Measurements from ENCODE around the gene GPC1. TPM values are rescaled to one million over a fixed set of nuclear protein-coding genes. Genes with fewer than 3 reads are reported as not detected.

Gene GPC1
- total and polyA plus RNA-seq, 2 donors (not counting 1 experiment from before 2014, with no cell fraction given): 1.2 to 3.3 TPM

DNA sequence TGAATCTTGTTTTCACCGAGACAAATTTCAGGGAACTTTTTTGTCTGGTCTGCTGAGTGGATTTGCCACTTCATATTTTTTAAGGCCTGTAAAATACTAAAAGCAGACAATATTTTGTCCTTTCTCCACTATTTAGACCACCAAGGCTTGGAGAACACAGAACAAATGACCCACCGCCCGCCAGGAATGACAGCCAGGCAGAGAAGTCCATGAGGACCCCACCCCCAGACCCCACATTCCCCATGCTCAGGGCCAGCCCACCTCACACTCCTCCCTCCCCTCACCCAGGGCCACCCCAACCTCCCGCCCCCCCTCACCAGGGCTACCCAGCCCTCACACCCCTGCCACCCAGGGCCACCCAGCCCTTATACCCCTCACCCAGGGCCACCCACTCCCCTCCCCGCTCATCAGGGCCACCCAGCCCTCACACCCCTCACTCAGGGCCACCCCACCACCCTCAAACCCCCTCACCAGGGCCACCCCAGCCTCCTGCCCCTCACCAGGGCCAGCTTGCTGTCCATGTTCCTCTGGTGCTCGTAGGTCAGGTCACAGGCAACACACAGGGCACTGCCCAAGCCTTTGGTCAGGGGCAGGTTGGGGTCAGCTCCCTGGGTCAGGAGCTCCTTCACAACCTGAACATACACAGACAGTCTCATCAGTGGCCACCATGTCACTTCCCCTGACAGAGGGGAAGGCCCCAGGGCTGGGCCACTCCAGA, 71.8 kb downstream of the GPC1 start:
- no peaks in the 10 kb centered on the region for H3K4me1 Mint-ChIP-seq
- Histone ChIP-seq H3K9me3 (ENCODE audit: control extremely low read depth in 1 of 3, control insufficient read depth in 2 of 3, insufficient read depth in 1 of 3, low read length in 2 of 3) (no peaks in the 10 kb centered on the region), H3K4me2 (replicated peaks; ENCODE audit: low read depth, low read length, poor library complexity, severe bottlenecking) (no peak overlapping the region), H3K36me3 (replicated peaks in 1 of 2; ENCODE audit: control extremely low read depth in 1 of 2, control insufficient read depth in 1 of 2, extremely low read depth in 1 of 2, insufficient read depth in 2 of 2, low read length in 1 of 2) (peaks cover 1 to 7% of the 10 kb centered on the region in 2 experiments), H4K20me1 (ENCODE audit: control insufficient read depth, insufficient read depth, low read length, poor library complexity, severe bottlenecking) (no peaks in the 10 kb centered on the region), H3K27me3 (replicated peaks in 1 of 4; ENCODE audit: control extremely low read depth in 1 of 4, control insufficient read depth in 3 of 4, insufficient read depth in 4 of 4, low read length in 3 of 4) (no peaks in the 10 kb centered on the region), H2AFZ (ENCODE audit: insufficient read depth, low read depth, low read length, poor library complexity, severe bottlenecking) (no peak overlapping the region), H3K4me1 (ENCODE audit: control insufficient read depth in 2 of 2, insufficient read depth in 2 of 2, low read length in 2 of 2) (no peaks in the 10 kb centered on the region), H3K27ac (ENCODE audit: low read length in 2 of 2) (no peak overlapping the region), H3K9ac (ENCODE audit: low read length) (no peak overlapping the region), H3K4me3 (ENCODE audit: control extremely low read depth in 1 of 5, extremely low read depth in 1 of 5, insufficient read depth in 1 of 5, low read depth in 2 of 5, low read length in 4 of 5) (no peak overlapping the region), H3K79me2 (ENCODE audit: control insufficient read depth, insufficient read depth, low read length) (no peaks in the 10 kb centered on the region)
- POLR2A ChIA-PET: no interaction called here
- ATAC-seq (ENCODE audit: low read depth) (no peak), DNase-seq (no peak)
- H3K27me3 Mint-ChIP-seq: no peaks in the 10 kb centered on the region
- H3K27ac Mint-ChIP-seq: no peak overlapping the region
- CTCF ChIA-PET: interaction anchor here (0.6 kb wide), 1 partner anchor 102 kb away, joined by 3 read pairs; no protein-coding TSS in a partner anchor
- no peaks in the 10 kb centered on the region for H3K9me3 Mint-ChIP-seq (ENCODE audit: insufficient read depth)
- H3K4me3 Mint-ChIP-seq: no peak overlapping the region
- TF ChIP-seq EZH2 (IDR thresholded peaks at IDR 0.05; ENCODE audit: borderline replicate concordance, insufficient read depth, low read depth, low read length, poor library complexity, severe bottlenecking): no peak
- no peak for TF ChIP-seq CTCF (IDR thresholded peaks at IDR 0.05)
- intact Hi-C loops (cut with micrococcal nuclease): no loop called here
- WGBS (ENCODE audit: insufficient coverage): 96% methylated on average over 4 of the region's 6 CpGs

DNA sequence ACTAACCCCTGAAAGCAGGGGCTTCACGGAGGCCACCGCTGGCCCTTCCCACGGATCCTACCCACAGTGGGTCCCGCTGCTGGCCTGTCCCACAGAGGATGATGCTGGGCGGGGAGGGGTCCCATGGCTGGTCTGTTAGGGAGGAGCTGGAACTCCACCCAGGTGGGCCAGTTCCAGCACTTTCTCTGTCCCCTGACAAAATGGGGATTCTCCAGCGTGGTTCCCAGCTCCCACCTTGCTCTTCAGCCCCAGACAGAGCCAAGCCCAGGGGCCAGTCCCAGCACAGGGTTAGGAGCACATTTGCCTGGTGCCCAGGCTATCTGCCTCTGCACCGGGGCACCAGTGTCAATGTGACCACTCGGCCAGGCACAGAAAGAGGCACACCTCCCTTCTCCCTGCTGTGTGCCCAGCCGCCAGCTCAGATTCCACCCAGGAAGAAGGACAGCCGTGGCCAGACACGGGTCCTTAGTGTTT, 72.4 kb downstream of the GPC1 start:
- no peaks in the 10 kb centered on the region for H3K4me1 Mint-ChIP-seq
- no peak overlapping the region for H3K27ac Mint-ChIP-seq
- Histone ChIP-seq H3K9me3 (ENCODE audit: control extremely low read depth in 1 of 3, control insufficient read depth in 2 of 3, insufficient read depth in 1 of 3, low read length in 2 of 3) (no peaks in the 10 kb centered on the region), H2AFZ (ENCODE audit: insufficient read depth, low read depth, low read length, poor library complexity, severe bottlenecking) (no peak overlapping the region), H3K79me2 (ENCODE audit: control insufficient read depth, insufficient read depth, low read length) (no peaks in the 10 kb centered on the region), H3K27ac (ENCODE audit: low read length in 2 of 2) (no peak overlapping the region), H4K20me1 (ENCODE audit: control insufficient read depth, insufficient read depth, low read length, poor library complexity, severe bottlenecking) (no peaks in the 10 kb centered on the region), H3K4me1 (ENCODE audit: control insufficient read depth in 2 of 2, insufficient read depth in 2 of 2, low read length in 2 of 2) (no peaks in the 10 kb centered on the region), H3K4me3 (ENCODE audit: control extremely low read depth in 1 of 5, extremely low read depth in 1 of 5, insufficient read depth in 1 of 5, low read depth in 2 of 5, low read length in 4 of 5) (no peak overlapping the region), H3K4me2 (replicated peaks; ENCODE audit: low read depth, low read length, poor library complexity, severe bottlenecking) (no peak overlapping the region), H3K9ac (ENCODE audit: low read length) (no peak overlapping the region), H3K27me3 (replicated peaks in 1 of 4; ENCODE audit: control extremely low read depth in 1 of 4, control insufficient read depth in 3 of 4, insufficient read depth in 4 of 4, low read length in 3 of 4) (no peaks in the 10 kb centered on the region), H3K36me3 (replicated peaks in 1 of 2; ENCODE audit: control extremely low read depth in 1 of 2, control insufficient read depth in 1 of 2, extremely low read depth in 1 of 2, insufficient read depth in 2 of 2, low read length in 1 of 2) (peaks cover 1 to 10% of the 10 kb centered on the region in 2 experiments)
- DNase-seq: no peak
- H3K9me3 Mint-ChIP-seq (ENCODE audit: insufficient read depth): no peaks in the 10 kb centered on the region
- TF ChIP-seq EZH2 (IDR thresholded peaks at IDR 0.05; ENCODE audit: borderline replicate concordance, insufficient read depth, low read depth, low read length, poor library complexity, severe bottlenecking): no peak
- no peak for TF ChIP-seq CTCF (IDR thresholded peaks at IDR 0.05)
- 98% methylated on average over 9 of the region's 11 CpGs for WGBS (ENCODE audit: insufficient coverage)
- ChIA-PET CTCF (no interaction called here), POLR2A (no interaction called here)
- H3K4me3 Mint-ChIP-seq: no peak overlapping the region
- H3K27me3 Mint-ChIP-seq: no peaks in the 10 kb centered on the region
- intact Hi-C loops (cut with micrococcal nuclease): no loop called here
- no peak for ATAC-seq (ENCODE audit: low read depth)
